Psoas muscle (tissue), 8 donors: ENCODE results near the gene NEURL1. TPM values are rescaled to one million over a fixed set of nuclear protein-coding genes. Genes with fewer than 3 reads are reported as not detected.
"Not testable (repeated sequence)": the region's sequence is repeated elsewhere in the genome, so short reads cannot be mapped to it uniquely, and the experiment has no call there.

Experiments used
- ATAC-seq, 4 donors: fragments of 200-7000 bp; cut with Tn5 transposase; one replicate each; pipeline ENCODE4 v1.9.1; 2020; ENCODE audit warnings: moderate library complexity in 3 of 4, mild to moderate bottlenecking in 2 of 4
- DNase-seq, 2 donors: peaks; one replicate each; pipeline ENCODE4 v3.0.0-alpha.2; 2020
- H3K27ac ChIP-seq: fragments of 200-600 bp; one replicate; pipeline ENCODE4 v1.8.0; 2022
- H3K27me3 ChIP-seq, 3 donors: fragments of 200-600 bp in 1 of 3; one replicate each; pipeline versions ENCODE4 v1.6.1 to v1.8.0; 2013 to 2022; ENCODE audit warnings: low read length in 2 of 3, mild to moderate bottlenecking in 2 of 3, moderate library complexity in 1 of 3; ENCODE audit not compliant: insufficient read depth in 3 of 3
- H3K36me3 ChIP-seq, 2 donors: fragments of 200-600 bp in 1 of 2; one replicate each; pipeline versions ENCODE4 v1.6.1 to v1.8.0; 2013 to 2022; ENCODE audit warnings: low read depth in 1 of 2, mild to moderate bottlenecking in 1 of 2, moderate library complexity in 1 of 2; ENCODE audit not compliant: insufficient read depth in 1 of 2
- H3K4me1 ChIP-seq: fragments of 200-600 bp; one replicate; pipeline ENCODE4 v1.8.0; 2022
- H3K4me3 ChIP-seq: fragments of 200-600 bp; one replicate; pipeline ENCODE4 v1.8.0; 2022; ENCODE audit warnings: mild to moderate bottlenecking
- H3K9me3 ChIP-seq: fragments of 200-600 bp; one replicate; pipeline ENCODE4 v1.8.0; 2022
- WGBS, 3 donors: extraction: QIAGEN DNeasy Blood & Tissue Kit; methylation state at CpG; one replicate each; pipeline versions ENCODE4 v1.1.6 to v1.1.7; 2013; 5-methylcytosine and 5-hydroxymethylcytosine counted together
- intact Hi-C, 2 donors: fragments of 100-400 bp; cut with DNase I; formaldehyde crosslinking; loops; one replicate each; pipeline versions ENCODE4 v1.11.0 to v1.14.2; 2022
- polyA plus RNA-seq, 3 donors: library from polyadenylated mRNA; stranded (reverse); fragments of 200-250 nt; gene quantifications; one replicate each; pipeline ENCODE4 v1.2.3, GENCODE V29; 2013
- total RNA-seq, 4 donors: library from RNA; stranded (reverse); fragmentation: NEBNext Ultra II Directional in 2 of 4; extraction: Animal tissue kit (Norgen Biotek cat#: 25700) in 2 of 4; gene quantifications; one replicate each; pipeline versions ENCODE4 v1.2.1 to v1.2.4, GENCODE V29; 2021 to 2023
- TF ChIP-seq, protein P1 (sequence below): fragments of 200-600 bp; IDR thresholded peaks from one replicate; pipeline ENCODE4 v1.8.0; 2022; ENCODE audit warnings: antibody characterized with exemption
- donor health status: healthy with polysubstance abuse.
- donor health status: DM: no; HTN: no; CAD: no; lungs with moderate emphysema.
- donor health status: Bipolar disorder and iron deficiency.
- donor health status: healthy.
- donor health status: DM: yes; HTN: yes; CAD: no.
- donor health status: DM: no; HTN: no; CAD: no.
- donor health status: DM: no; HTN: no; CAD: no.
- donor health status: DM: yes; HTN: yes; CAD: no.

The NEURL1 gene
- total and polyA plus RNA-seq, 7 donors, result 10.9 to 103 (median 66.6) TPM

DNA sequence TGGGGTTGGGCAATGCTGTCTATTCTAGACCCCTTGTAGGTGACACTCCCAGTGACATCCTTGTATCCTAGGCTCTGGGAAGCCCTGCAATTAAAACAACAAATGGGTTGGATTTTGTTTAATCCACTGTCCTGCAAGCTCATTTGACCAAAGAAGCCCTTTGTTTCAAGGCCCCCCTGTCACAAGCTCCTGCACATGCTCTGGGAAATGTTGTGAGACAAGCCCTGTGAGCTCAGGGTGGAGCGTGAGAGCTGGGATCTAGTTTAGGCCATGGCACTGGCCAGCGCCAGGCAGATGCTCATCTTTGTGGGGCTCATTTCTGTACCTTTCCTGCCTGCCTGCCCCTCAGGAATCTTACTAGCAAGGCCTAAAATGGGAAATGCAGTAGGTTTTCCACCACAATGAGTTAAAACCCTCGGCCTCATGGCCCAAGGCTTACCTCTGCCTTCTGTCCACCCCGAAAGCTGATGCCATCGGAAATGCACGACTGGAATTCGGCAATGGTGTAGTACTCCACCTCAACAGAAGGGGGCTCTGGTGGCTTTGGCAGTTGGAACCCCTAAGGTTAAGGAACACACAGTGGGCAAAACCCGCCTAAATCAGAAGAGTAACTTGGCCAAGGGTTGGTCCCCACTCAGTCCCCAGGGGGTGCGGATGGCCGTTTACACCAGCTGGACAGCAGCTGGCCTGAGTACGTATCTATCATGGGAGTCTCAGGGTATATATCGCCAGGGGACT lies 112.0 kb downstream of the NEURL1 start:
- DNase-seq (peak; percentile 55 to 68), ATAC-seq (peak; percentile 64 to 92 (median 84))
- no peak overlapping the region for H3K4me3 ChIP-seq
- TF ChIP-seq, protein P1, sequence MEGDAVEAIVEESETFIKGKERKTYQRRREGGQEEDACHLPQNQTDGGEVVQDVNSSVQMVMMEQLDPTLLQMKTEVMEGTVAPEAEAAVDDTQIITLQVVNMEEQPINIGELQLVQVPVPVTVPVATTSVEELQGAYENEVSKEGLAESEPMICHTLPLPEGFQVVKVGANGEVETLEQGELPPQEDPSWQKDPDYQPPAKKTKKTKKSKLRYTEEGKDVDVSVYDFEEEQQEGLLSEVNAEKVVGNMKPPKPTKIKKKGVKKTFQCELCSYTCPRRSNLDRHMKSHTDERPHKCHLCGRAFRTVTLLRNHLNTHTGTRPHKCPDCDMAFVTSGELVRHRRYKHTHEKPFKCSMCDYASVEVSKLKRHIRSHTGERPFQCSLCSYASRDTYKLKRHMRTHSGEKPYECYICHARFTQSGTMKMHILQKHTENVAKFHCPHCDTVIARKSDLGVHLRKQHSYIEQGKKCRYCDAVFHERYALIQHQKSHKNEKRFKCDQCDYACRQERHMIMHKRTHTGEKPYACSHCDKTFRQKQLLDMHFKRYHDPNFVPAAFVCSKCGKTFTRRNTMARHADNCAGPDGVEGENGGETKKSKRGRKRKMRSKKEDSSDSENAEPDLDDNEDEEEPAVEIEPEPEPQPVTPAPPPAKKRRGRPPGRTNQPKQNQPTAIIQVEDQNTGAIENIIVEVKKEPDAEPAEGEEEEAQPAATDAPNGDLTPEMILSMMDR, result peak; percentile 75
- H3K36me3 ChIP-seq, result peaks cover 0 to 47% of the 10 kb centered on the region in 2 donors
- intact Hi-C loops, result loop anchor here (2.0 to 10.0 kb wide), 2 partner anchors 81 to 249 kb away; partner anchors contain the start of gene SH3PXD2A (in 1 of the 2)
- H3K9me3 ChIP-seq, result no peaks in the 10 kb centered on the region
- WGBS, 3 donors, result 42 to 61% (median 47%) methylated on average over 12 of the region's 12 CpGs
- no peak overlapping the region for H3K27ac ChIP-seq
- H3K4me1 ChIP-seq, result peaks cover 4% of the 10 kb centered on the region
- no peaks in the 10 kb centered on the region for H3K27me3 ChIP-seq

DNA sequence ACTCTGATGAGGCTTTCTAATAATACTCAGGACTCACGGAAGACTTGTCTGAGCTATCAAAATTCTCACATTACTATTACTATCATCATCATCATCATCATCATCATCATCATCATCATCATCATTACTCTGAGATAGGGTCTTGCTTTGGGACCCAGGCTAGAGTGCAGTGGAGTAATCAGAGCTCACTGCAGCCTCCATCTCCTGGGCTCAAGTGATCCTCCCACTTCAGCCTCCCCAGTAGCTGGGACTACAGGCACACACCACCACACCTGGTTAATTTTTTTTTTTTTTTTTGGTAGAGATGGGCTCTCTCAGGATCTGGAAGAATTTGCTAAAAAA lies 112.6 kb downstream of the NEURL1 start:
- not testable (repeated sequence) for H3K9me3 ChIP-seq, H3K4me3 ChIP-seq, H3K4me1 ChIP-seq, ATAC-seq, H3K27me3 ChIP-seq, H3K27ac ChIP-seq
- WGBS, 3 donors, result 24 to 90% (median 46%) methylated on average over 1 of the region's 1 CpG
- peak in 1 of 2 donors; percentile 1 for DNase-seq
- intact Hi-C loops, result loop anchor here in 1 of 2 donors (10.0 kb wide), 1 partner anchor 249 kb away; the partner anchor contains the start of gene SH3PXD2A
- H3K36me3 ChIP-seq, result peaks cover 0 to 45% of the 10 kb centered on the region in 2 donors

DNA sequence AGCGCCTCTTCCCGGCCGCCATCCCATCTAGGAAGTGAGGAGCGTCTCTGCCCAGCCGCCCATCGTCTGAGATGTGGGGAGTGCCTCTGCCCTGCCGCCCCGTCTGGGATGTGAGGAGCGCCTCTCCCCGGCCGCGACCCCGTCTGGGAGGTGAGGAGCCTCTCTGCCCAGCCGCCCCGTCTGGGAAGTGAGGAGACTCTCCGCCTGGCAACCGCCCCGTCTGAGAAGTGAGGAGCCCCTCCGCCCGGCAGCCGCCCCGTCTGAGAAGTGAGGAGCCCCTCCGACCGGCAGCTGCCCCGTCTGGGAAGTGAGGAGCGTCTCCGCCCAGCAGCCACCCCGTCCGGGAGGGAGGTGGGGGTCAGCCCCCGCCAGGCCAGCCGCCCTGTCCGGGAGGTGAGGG lies 113.5 kb downstream of the NEURL1 start:
- ATAC-seq, result not testable (repeated sequence)

DNA sequence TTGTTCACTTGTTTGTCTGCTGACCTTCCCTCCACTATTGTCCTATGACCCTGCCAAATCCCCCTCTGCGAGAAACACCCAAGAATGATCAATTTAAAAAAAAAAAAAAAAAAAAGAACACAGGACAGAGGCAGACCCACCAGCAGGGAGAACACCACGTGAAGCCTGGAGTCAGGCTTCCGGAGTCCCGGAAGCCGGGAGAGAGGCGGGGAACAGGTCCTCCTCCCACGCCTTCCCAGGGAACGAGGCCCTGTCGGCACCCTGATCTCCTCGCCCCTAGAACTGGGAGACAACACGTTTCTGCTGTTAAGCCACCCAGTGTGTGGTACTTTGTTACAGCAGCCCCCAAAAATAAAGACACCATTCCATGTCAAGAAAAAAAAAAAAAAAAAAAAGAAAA lies 114.6 kb downstream of the NEURL1 start:
- H3K27ac ChIP-seq, H3K9me3 ChIP-seq, ATAC-seq, DNase-seq, H3K4me3 ChIP-seq, H3K27me3 ChIP-seq: not testable (repeated sequence)
- intact Hi-C loops, result loop anchor here in 1 of 2 donors (10.0 kb wide), 1 partner anchor 247 kb away; the partner anchor contains the start of gene SH3PXD2A
- Histone ChIP-seq H3K36me3 (peaks cover 0 to 46% of the 10 kb centered on the region in 2 donors), H3K4me1 (peaks cover 29% of the 10 kb centered on the region)
- 83 to 97% (median 90%) methylated on average over 10 to 11 of the region's 11 CpGs for WGBS, 3 donors

More for the DNA sequence above, 113.5 kb downstream of the NEURL1 start:
- not testable (repeated sequence) for H3K27ac ChIP-seq, H3K9me3 ChIP-seq, DNase-seq, H3K27me3 ChIP-seq, H3K4me3 ChIP-seq
- 93 to 96% (median 95%) methylated on average over 19 to 29 of the region's 32 CpGs for WGBS, 3 donors
- peaks cover 0 to 46% of the 10 kb centered on the region in 2 donors for H3K36me3 ChIP-seq
- intact Hi-C loops, result loop anchor here in 1 of 2 donors (10.0 kb wide), 1 partner anchor 248 kb away; the partner anchor contains the start of gene SH3PXD2A
- peaks cover 19% of the 10 kb centered on the region for H3K4me1 ChIP-seq

DNA sequence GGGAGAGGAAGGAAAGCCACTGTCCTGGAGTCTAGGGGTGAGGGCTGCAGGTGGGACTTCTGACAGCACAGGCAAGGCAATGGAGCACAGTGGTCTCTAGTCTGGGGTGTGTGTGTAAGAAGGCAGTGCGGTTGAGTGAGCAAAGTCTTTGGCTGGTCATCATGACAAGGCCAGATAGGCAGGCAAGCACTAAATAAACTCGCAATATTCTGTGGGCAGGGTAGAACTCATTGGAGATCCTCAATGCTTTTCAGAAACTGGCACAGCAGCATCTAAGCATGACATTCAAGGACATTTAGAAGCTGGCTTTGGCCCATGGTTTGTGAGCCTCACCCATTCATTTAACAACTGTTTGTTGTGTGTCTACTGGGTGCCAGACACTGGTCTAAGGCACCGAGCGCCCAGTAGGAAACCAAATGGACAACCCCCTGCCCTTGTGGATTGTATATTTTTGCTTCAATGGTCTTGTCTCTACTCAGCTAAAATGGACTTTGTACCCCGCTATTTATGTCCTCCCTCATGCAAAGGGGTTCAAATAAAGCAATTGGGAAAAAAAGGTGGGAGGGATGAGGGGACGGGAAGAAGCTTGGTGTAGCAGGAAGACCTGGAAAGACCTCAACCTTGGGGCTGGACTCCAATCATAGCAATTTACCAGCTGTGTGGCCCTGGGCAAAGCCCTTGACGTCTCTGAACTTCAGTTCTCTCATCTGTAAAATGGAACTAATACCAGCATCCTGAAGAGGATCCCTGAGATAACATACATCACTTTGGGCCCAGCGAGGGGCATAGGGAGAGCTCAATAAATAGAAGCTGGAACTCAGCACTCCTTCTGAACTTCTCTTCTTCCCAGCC lies 116.0 kb downstream of the NEURL1 start:
- intact Hi-C loops, result loop anchor here (5.0 to 10.0 kb wide), 2 partner anchors 38 to 245 kb away; partner anchors contain the start of gene SH3PXD2A (in 1 of the 2)
- no peaks in the 10 kb centered on the region for H3K9me3 ChIP-seq
- H3K4me1 ChIP-seq, result peaks cover 43% of the 10 kb centered on the region
- ATAC-seq (no peak), DNase-seq (no peak)
- H3K4me3 ChIP-seq, result no peak overlapping the region
- no peaks in the 10 kb centered on the region for H3K27me3 ChIP-seq
- no peak overlapping the region for H3K27ac ChIP-seq
- TF ChIP-seq, protein P1, result no peak
- peaks cover 0 to 37% of the 10 kb centered on the region in 2 donors for H3K36me3 ChIP-seq
- 86 to 90% (median 89%) methylated on average over 8 of the region's 8 CpGs for WGBS, 3 donors
